Endodermal cell (in vitro differentiated cells): ENCODE data around the gene B3GALT4. TPM values are rescaled to one million over a fixed set of nuclear protein-coding genes. Genes with fewer than 3 reads are reported as not detected.

ENCODE experiments used
- DNase-seq: peaks from one replicate; pipeline ENCODE4 v3.0.0-alpha.2; 2017
- H3K27ac ChIP-seq: 2 replicates; pipeline ENCODE4 v1.5.1; 2013; ENCODE audit warnings: mild to moderate bottlenecking, low read depth, low read length, moderate library complexity
- H3K27me3 ChIP-seq: 2 replicates; pipeline ENCODE4 v1.6.1; 2013; ENCODE audit warnings: mild to moderate bottlenecking, low read length, moderate library complexity; ENCODE audit not compliant: insufficient read depth, control insufficient read depth, poor library complexity, severe bottlenecking
- H3K36me3 ChIP-seq: 2 replicates; pipeline ENCODE4 v1.7.0; 2013; ENCODE audit warnings: mild to moderate bottlenecking, low read length, moderate library complexity; ENCODE audit not compliant: control insufficient read depth, insufficient read depth
- H3K4me1 ChIP-seq: one replicate; pipeline ENCODE4 v1.7.0; 2013; ENCODE audit warnings: low read length; ENCODE audit not compliant: control insufficient read depth, insufficient read depth
- H3K4me3 ChIP-seq: 2 replicates; pipeline ENCODE4 v1.5.1; 2013; ENCODE audit warnings: mild to moderate bottlenecking, low read length, moderate library complexity
- H3K9ac ChIP-seq: 2 replicates; pipeline ENCODE4 v1.6.1; 2013; ENCODE audit warnings: mild to moderate bottlenecking, low read length, moderate library complexity; ENCODE audit not compliant: poor library complexity, severe bottlenecking; ENCODE audit errors: extremely low read depth
- H3K9me3 ChIP-seq: 2 replicates; pipeline ENCODE4 v1.6.1; 2013; ENCODE audit warnings: mild to moderate bottlenecking, low read length, moderate library complexity; ENCODE audit not compliant: control insufficient read depth
- H3K27ac Mint-ChIP-seq: 2 replicates; pipeline ENCODE4 v1.8.0; 2020; ENCODE audit warnings: mixed read lengths
- H3K27me3 Mint-ChIP-seq: 2 replicates; pipeline ENCODE4 v1.8.0; 2021; ENCODE audit warnings: mild to moderate bottlenecking, mixed read lengths; ENCODE audit not compliant: insufficient read depth
- H3K36me3 Mint-ChIP-seq: 2 replicates; pipeline ENCODE4 v1.8.0; 2020; ENCODE audit warnings: low read depth, mixed read lengths
- H3K4me1 Mint-ChIP-seq: 2 replicates; pipeline ENCODE4 v1.8.0; 2020; ENCODE audit warnings: mixed read lengths
- H3K4me3 Mint-ChIP-seq: 2 replicates; pipeline ENCODE4 v1.8.0; 2020; ENCODE audit warnings: mild to moderate bottlenecking, moderate library complexity, mixed read lengths
- H3K9me3 Mint-ChIP-seq: 2 replicates; pipeline ENCODE4 v1.8.0; 2020; ENCODE audit warnings: mild to moderate bottlenecking, mixed read lengths
- CTCF ChIP-seq: fragments of 200-600 bp; sonication (generic); conservative IDR thresholded peaks from 2 replicates; pipeline ENCODE4 v1.5.0; 2021; ENCODE audit warnings: antibody characterized with exemption, mild to moderate bottlenecking
- WGBS, 2 experiments: methylation state at CpG; one replicate each; pipeline versions ENCODE4 v1.1.5 to v1.1.7; 2013; ENCODE audit warnings: missing lambda C conversion rate in 2 of 2, mixed read lengths in 1 of 2; ENCODE audit not compliant: insufficient coverage in 1 of 2, insufficient read length in 1 of 2; 5-methylcytosine and 5-hydroxymethylcytosine counted together
- total RNA-seq, 2 donors: library from RNA; stranded (reverse); fragmentation: NEBNext Ultra II Directional in 1 of 2; extraction: Animal tissue kit (Norgen Biotek cat#: 25700) in 1 of 2; gene quantifications; 2 replicates in 1 of 2; 3 replicates in 1 of 2; pipeline ENCODE4 v1.2.1, GENCODE V29; 2021

B3GALT4 gene
- total RNA-seq, 2 donors from 2014 or later: 3.9 to 5.5 TPM

- no peak for DNase-seq
- peaks cover 9% of the 10 kb centered on the region for H3K4me1 Mint-ChIP-seq
- H3K36me3 ChIP-seq: peaks cover 33% of the 10 kb centered on the region
- H3K9me3 Mint-ChIP-seq: no peaks in the 10 kb centered on the region
- no peak overlapping the region for H3K4me3 ChIP-seq
- 92 to 93% methylated on average over 7 to 10 of the region's 10 CpGs for WGBS, 2 experiments
- no peak overlapping the region for H3K27ac Mint-ChIP-seq
- peaks cover 32% of the 10 kb centered on the region for H3K36me3 Mint-ChIP-seq
- no peaks in the 10 kb centered on the region for H3K9me3 ChIP-seq
- H3K27ac ChIP-seq: no peak overlapping the region
- H3K27me3 Mint-ChIP-seq: no peaks in the 10 kb centered on the region
- no peak overlapping the region for H3K9ac ChIP-seq
- no peak overlapping the region for H3K4me3 Mint-ChIP-seq
- no peaks in the 10 kb centered on the region for H3K27me3 ChIP-seq
- no peaks in the 10 kb centered on the region for H3K4me1 ChIP-seq
- no peak for TF ChIP-seq CTCF
These were observed 17.3 kb downstream of the B3GALT4 start for GRCh38 chr6:33294086-33294823.

GRCh38 chr6:33295621-33296369, 18.9 kb downstream of the B3GALT4 start:
- H3K36me3 Mint-ChIP-seq: peaks cover 32% of the 10 kb centered on the region
- no peak for DNase-seq
- no peaks in the 10 kb centered on the region for H3K27me3 Mint-ChIP-seq
- H3K4me1 Mint-ChIP-seq: peaks cover 5% of the 10 kb centered on the region
- no peak overlapping the region for H3K27ac Mint-ChIP-seq
- Histone ChIP-seq H3K27me3 (no peaks in the 10 kb centered on the region), H3K36me3 (peaks cover 32% of the 10 kb centered on the region), H3K9me3 (no peaks in the 10 kb centered on the region), H3K9ac (no peak overlapping the region), H3K27ac (no peak overlapping the region), H3K4me3 (no peak overlapping the region), H3K4me1 (no peaks in the 10 kb centered on the region)
- no peak for TF ChIP-seq CTCF
- peak overlapping the region; percentile 100 for H3K4me3 Mint-ChIP-seq
- H3K9me3 Mint-ChIP-seq: no peaks in the 10 kb centered on the region
- 95% methylated on average over 15 of the region's 15 CpGs for WGBS, 2 experiments

DNA sequence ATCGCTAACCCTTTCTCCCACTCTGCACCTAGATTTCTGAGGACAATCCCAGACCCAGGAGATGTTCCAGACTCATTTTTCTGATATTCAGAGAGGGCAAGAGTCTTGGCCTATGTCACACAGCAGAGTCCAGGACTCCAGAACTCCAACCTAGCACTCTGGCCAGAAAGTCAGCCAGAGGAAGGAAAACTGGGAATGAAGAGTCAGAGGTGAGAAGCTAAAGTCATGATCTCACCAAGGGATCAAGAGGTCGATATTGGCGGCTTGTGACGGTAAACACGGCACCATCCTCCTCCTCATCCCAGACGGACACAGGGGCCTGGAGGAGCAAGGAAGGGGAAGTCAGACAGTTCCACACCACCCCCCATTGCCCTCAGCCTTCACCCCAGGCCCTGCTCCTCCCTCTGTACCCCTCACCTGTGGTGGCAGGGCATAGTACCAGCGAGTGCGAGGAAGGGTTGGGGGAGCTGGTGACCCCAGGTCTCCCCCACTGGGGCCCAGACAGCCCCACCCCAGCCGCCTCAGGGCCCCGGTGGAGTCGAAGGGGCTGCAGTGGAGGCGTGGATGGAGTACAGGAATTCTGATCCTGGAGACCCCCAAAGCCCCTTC, 20.0 kb downstream of the B3GALT4 start:
- peak overlapping the region; percentile 95 for H3K27ac Mint-ChIP-seq
- H3K4me3 Mint-ChIP-seq: peak overlapping the region; percentile 100
- peak; percentile 44 for DNase-seq
- no peaks in the 10 kb centered on the region for H3K9me3 ChIP-seq
- 80 to 91% methylated on average over 4 to 12 of the region's 12 CpGs for WGBS, 2 experiments
- no peaks in the 10 kb centered on the region for H3K27me3 ChIP-seq
- peaks cover 23% of the 10 kb centered on the region for H3K36me3 Mint-ChIP-seq
- TF ChIP-seq CTCF: no peak
- H3K27me3 Mint-ChIP-seq: no peaks in the 10 kb centered on the region
- no peaks in the 10 kb centered on the region for H3K4me1 ChIP-seq
- H3K9ac ChIP-seq: peak overlapping the region; percentile 95
- H3K4me3 ChIP-seq: peak overlapping the region; percentile 99
- H3K27ac ChIP-seq: no peak overlapping the region
- peaks cover 5% of the 10 kb centered on the region for H3K4me1 Mint-ChIP-seq
- peaks cover 20% of the 10 kb centered on the region for H3K36me3 ChIP-seq
- no peaks in the 10 kb centered on the region for H3K9me3 Mint-ChIP-seq
